ENCODE measurements around the gene DHRS1.

The DHRS1 gene

GRCh38 chr14:24255931-24256711 lies 43.5 kb downstream of the DHRS1 start:
- H3K4me3 ChIP-seq (ENCODE audit: low read depth, low read length), result no peak overlapping the region

GRCh38 chr14:24255438-24255837 lies 44.1 kb downstream of the DHRS1 start:
- no peak overlapping the region for H3K4me3 ChIP-seq (ENCODE audit: low read depth, low read length)
- TF ChIP-seq CTCF (IDR thresholded peaks at IDR 0.05; ENCODE audit: low read depth, low read length), result no peak

More at GRCh38 chr14:24255931-24256711, 43.5 kb downstream of the DHRS1 start:
- TF ChIP-seq CTCF (IDR thresholded peaks at IDR 0.05; ENCODE audit: low read depth, low read length), result no peak

GRCh38 chr14:24254630-24255392 lies 44.8 kb downstream of the DHRS1 start:
- H3K4me3 ChIP-seq (ENCODE audit: low read depth, low read length), result no peak overlapping the region
- TF ChIP-seq CTCF (IDR thresholded peaks at IDR 0.05; ENCODE audit: low read depth, low read length), result no peak

GRCh38 chr14:24253936-24254335 lies 45.6 kb downstream of the DHRS1 start:
- no peak for TF ChIP-seq CTCF (IDR thresholded peaks at IDR 0.05; ENCODE audit: low read depth, low read length)
- no peak overlapping the region for H3K4me3 ChIP-seq (ENCODE audit: low read depth, low read length)

- H3K4me3 ChIP-seq (ENCODE audit: low read depth, low read length), result no peak overlapping the region
- TF ChIP-seq CTCF (IDR thresholded peaks at IDR 0.05; ENCODE audit: low read depth, low read length), result no peak
Observed at GRCh38 chr14:24252289-24253124, 47.1 kb downstream of the DHRS1 start.

- TF ChIP-seq CTCF (IDR thresholded peaks at IDR 0.05; ENCODE audit: low read depth, low read length), result no peak
- H3K4me3 ChIP-seq (ENCODE audit: low read depth, low read length), result no peak overlapping the region
Observed at GRCh38 chr14:24251880-24252288, 47.7 kb downstream of the DHRS1 start.
